GM12891 (cell line): ENCODE results near the gene DSTN.

Source experiments
- PAX5 ChIP-seq: IDR thresholded peaks from 2 replicates; pipeline ENCODE4 v1.6.1; 2011; ENCODE audit warnings: low read length, moderate library complexity, mild to moderate bottlenecking; ENCODE audit not compliant: insufficient read depth, severe bottlenecking
- POLR2A ChIP-seq: IDR thresholded peaks from 2 replicates; pipeline ENCODE4 v1.6.1; 2011; ENCODE audit warnings: low read depth, low read length, control low read depth
- POLR2AphosphoS5 ChIP-seq: IDR thresholded peaks from 2 replicates; pipeline ENCODE4 v1.6.1; 2011; ENCODE audit warnings: low read depth, low read length, control low read depth
- SPI1 ChIP-seq: IDR thresholded peaks from 2 replicates; pipeline ENCODE4 v1.6.1; 2011; ENCODE audit warnings: low read depth, low read length, control low read depth
- TAF1 ChIP-seq: IDR thresholded peaks from 2 replicates; pipeline ENCODE4 v1.6.1; 2011; ENCODE audit warnings: low read depth, low read length, control low read depth

DNA sequence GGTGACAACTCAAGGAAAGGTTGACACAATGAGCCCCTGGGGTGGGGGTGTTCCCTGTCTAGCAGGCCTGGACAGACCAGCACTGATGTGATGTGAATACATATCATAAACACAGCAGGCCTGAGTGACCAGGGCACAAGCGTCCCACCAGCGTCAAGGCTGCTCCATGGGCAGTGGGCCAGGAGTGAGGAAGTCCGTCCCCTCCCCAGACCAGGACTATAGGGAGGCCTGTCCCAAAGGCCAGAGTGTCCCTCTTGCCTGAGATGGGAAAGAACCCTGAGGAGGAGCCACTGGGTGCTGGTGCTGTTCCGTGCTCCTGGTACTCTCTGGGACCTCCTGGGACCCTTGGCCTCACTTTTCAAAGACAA lies 67.5 kb downstream of the DSTN start:
- TF ChIP-seq POLR2A (no peak), POLR2AphosphoS5 (no peak), TAF1 (no peak), SPI1 (no peak), PAX5 (no peak)
